K562 (cell line): ENCODE results near the gene CABP2. TPM values are rescaled to one million over a fixed set of nuclear protein-coding genes. Genes with fewer than 3 reads are reported as not detected.

ENCODE experiments used
- ADNP ChIP-seq: fragments of 200-800 bp; sonication (Bioruptor generic); IDR thresholded peaks from 2 replicates; pipeline ENCODE4 v1.6.1; 2016; ENCODE audit warnings: missing genetic modification characterization, missing compliant biosample characterization
- KLF16 ChIP-seq: IDR thresholded peaks from 2 replicates; pipeline ENCODE4 v1.6.1; 2016; ENCODE audit warnings: antibody characterized with exemption
- MECOM ChIP-seq: fragments of 250-450 bp; sonication (Bioruptor Pico); IDR thresholded peaks from 2 replicates; pipeline ENCODE4 v1.8.0; 2022; ENCODE audit warnings: inconsistent platforms
- MEIS2 ChIP-seq: fragments of 450-650 bp; IDR thresholded peaks from 2 replicates; pipeline ENCODE4 v1.6.1; 2014; ENCODE audit warnings: mild to moderate bottlenecking; ENCODE audit not compliant: partially characterized antibody
- MYBL2 ChIP-seq, 2 experiments: fragments of 450-650 bp in 1 of 2; sonication (generic) in 1 of 2; formaldehyde crosslinking in 1 of 2; IDR thresholded peaks; 2 replicates each; pipeline versions ENCODE4 v1.6.1 to v1.8.1; 2017 to 2022; ENCODE audit warnings: borderline replicate concordance in 1 of 2, inconsistent platforms in 1 of 2, low read depth in 1 of 2, mild to moderate bottlenecking in 1 of 2, missing genetic modification reagents in 1 of 2, moderate library complexity in 1 of 2
- NFIX ChIP-seq: fragments of 250-450 bp; sonication (Bioruptor Pico); IDR thresholded peaks from 2 replicates; pipeline ENCODE4 v1.4.0; 2020; ENCODE audit warnings: low read depth, mild to moderate bottlenecking, moderate library complexity
- NONO ChIP-seq, 2 experiments: fragments of 200-400 bp in 1 of 2; fragments of 450-650 bp in 1 of 2; formaldehyde crosslinking in 1 of 2; IDR thresholded peaks; 2 replicates each; pipeline ENCODE4 v1.6.1; 2017; ENCODE audit warnings: low read depth in 2 of 2, mild to moderate bottlenecking in 2 of 2, moderate library complexity in 2 of 2, low read length in 1 of 2
- POLR2B ChIP-seq: fragments of 450-650 bp; IDR thresholded peaks from 2 replicates; pipeline ENCODE4 v1.6.1; 2018; ENCODE audit warnings: low read depth; ENCODE audit not compliant: partially characterized antibody
- RB1 ChIP-seq: fragments of 450-650 bp; IDR thresholded peaks from 2 replicates; pipeline ENCODE4 v1.6.1; 2017; ENCODE audit warnings: low read depth, mild to moderate bottlenecking
- TGIF2 ChIP-seq: sonication (generic); formaldehyde crosslinking; IDR thresholded peaks from 2 replicates; pipeline ENCODE4 v1.8.1; 2022; ENCODE audit warnings: mild to moderate bottlenecking, missing genetic modification reagents, moderate library complexity
- ZNF124 ChIP-seq: sonication (generic); formaldehyde crosslinking; IDR thresholded peaks from 2 replicates; pipeline ENCODE4 v1.8.1; 2022; ENCODE audit warnings: missing genetic modification reagents
- ZNF644 ChIP-seq: fragments of 200-800 bp; sonication (Bioruptor generic); IDR thresholded peaks from 2 replicates; pipeline ENCODE4 v1.6.1; 2016; ENCODE audit warnings: low read depth, missing genetic modification characterization, missing compliant biosample characterization
- polyA plus RNA-seq, 8 experiments: library from polyadenylated mRNA; depleted of rRNA in 4 of 8; stranded (reverse) in 5 of 8; unstranded in 3 of 8; fragments of >200 nt; fragmentation: Nextera tagmentation in 2 of 8; fragmentation: Illumina TruSeq in 1 of 8; extraction: Ambion mirVana in 2 of 8; extraction: Trizol in 1 of 8; gene quantifications; 2 replicates each; pipeline versions ENCODE4 v1.2.1 to v1.2.3, GENCODE V29; 2011 to 2014; ENCODE audit warnings: inconsistent platforms in 1 of 8, missing spikeins in 1 of 8
- total RNA-seq, 7 experiments: library from RNA; depleted of rRNA in 6 of 7; stranded (reverse); fragments of >200 nt in 6 of 7; fragmentation: Illumina TruSeq in 2 of 7; extraction: Trizol in 2 of 7; gene quantifications; 2 replicates each; pipeline versions ENCODE4 v1.2.1 to v1.2.3, GENCODE V29; 2011 to 2021; ENCODE audit warnings: low replicate concordance in 1 of 7
- TF ChIP-seq, protein P1 (sequence below), 2 experiments: fragments of 450-650 bp in 1 of 2; sonication (generic) in 1 of 2; formaldehyde crosslinking in 1 of 2; IDR thresholded peaks; 2 replicates each; pipeline versions ENCODE4 v1.7.1 to v1.9.0; 2016 to 2022; ENCODE audit warnings: inconsistent platforms in 1 of 2, mild to moderate bottlenecking in 1 of 2, missing genetic modification reagents in 1 of 2
- TF ChIP-seq, protein P2 (sequence below): fragments of 250-450 bp; sonication (Bioruptor Pico); IDR thresholded peaks from 2 replicates; pipeline ENCODE4 v1.4.0; 2020; ENCODE audit warnings: mild to moderate bottlenecking, moderate library complexity
- TF ChIP-seq, protein P3 (sequence below): sonication (generic); formaldehyde crosslinking; IDR thresholded peaks from 2 replicates; pipeline ENCODE4 v1.8.1; 2022; ENCODE audit warnings: missing genetic modification reagents

CABP2 gene
- total and polyA plus RNA-seq, 9 of the 15 experiments (the other 6 are each of a cell fraction or from before 2014, with no cell fraction given), result not detected

DNA sequence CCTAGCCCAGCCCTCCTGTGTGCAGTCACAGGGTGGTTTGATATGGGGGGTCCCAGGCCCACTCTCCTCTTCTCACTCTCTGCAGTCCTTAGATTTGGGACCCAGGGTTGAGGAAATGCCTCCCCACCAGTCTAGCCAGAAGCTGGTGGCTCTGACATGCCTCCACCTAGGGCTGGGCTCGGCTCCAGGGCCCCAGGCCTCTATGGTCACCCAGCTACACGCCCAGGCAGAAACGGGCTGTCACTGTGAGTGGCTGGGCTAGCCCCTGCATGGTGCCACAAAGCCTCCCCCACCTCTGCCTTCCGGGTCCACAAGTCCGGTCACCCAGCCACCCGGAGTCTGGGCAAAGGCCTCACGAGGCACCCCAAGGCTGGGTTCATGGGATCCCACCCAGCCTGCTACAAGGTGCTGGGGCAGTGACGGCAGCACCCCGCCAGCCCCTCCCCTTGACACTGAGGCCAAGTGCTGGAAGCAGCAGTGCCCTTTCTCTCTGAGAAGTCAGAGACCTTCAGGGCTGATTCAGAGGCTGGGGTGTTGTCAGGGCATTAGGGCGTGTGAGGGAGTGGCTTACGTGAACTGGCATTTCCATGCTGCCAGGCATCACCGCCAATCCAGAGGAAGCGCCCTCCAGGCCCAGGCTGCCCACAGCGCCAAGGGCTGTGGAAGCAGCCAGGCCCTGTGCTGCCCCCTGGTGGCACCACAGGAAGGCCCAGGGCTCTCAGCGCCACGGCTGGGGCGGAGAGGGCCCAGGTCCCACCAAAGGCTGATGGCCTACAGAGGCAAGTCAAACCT, 17.4 kb downstream of the CABP2 start (continued):
- TF ChIP-seq, protein P1, sequence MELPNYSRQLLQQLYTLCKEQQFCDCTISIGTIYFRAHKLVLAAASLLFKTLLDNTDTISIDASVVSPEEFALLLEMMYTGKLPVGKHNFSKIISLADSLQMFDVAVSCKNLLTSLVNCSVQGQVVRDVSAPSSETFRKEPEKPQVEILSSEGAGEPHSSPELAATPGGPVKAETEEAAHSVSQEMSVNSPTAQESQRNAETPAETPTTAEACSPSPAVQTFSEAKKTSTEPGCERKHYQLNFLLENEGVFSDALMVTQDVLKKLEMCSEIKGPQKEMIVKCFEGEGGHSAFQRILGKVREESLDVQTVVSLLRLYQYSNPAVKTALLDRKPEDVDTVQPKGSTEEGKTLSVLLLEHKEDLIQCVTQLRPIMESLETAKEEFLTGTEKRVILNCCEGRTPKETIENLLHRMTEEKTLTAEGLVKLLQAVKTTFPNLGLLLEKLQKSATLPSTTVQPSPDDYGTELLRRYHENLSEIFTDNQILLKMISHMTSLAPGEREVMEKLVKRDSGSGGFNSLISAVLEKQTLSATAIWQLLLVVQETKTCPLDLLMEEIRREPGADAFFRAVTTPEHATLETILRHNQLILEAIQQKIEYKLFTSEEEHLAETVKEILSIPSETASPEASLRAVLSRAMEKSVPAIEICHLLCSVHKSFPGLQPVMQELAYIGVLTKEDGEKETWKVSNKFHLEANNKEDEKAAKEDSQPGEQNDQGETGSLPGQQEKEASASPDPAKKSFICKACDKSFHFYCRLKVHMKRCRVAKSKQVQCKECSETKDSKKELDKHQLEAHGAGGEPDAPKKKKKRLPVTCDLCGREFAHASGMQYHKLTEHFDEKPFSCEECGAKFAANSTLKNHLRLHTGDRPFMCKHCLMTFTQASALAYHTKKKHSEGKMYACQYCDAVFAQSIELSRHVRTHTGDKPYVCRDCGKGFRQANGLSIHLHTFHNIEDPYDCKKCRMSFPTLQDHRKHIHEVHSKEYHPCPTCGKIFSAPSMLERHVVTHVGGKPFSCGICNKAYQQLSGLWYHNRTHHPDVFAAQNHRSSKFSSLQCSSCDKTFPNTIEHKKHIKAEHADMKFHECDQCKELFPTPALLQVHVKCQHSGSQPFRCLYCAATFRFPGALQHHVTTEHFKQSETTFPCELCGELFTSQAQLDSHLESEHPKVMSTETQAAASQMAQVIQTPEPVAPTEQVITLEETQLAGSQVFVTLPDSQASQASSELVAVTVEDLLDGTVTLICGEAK (IDR thresholded peaks at IDR 0.05), result no peak
- TF ChIP-seq, protein P1 (CRISPR knock-in tag; IDR thresholded peaks at IDR 0.05), result no peak
- TF ChIP-seq TGIF2 (CRISPR knock-in tag) (no peak), ZNF644 (tag) (no peak), ADNP (no peak), NONO (IDR thresholded peaks at IDR 0.05; ENCODE audit: low read depth in 2 of 2, low read length in 1 of 2) (peak in 1 of 2 experiments; percentile 40; a peak in 1 of 4 replicates), MECOM (CRISPR knock-in tag) (no peak), MYBL2 (IDR thresholded peaks at IDR 0.05; ENCODE audit: low read depth) (no peak), MYBL2 (CRISPR knock-in tag; IDR thresholded peaks at IDR 0.05; ENCODE audit: borderline replicate concordance) (no peak), MEIS2 (no peak), RB1 (peak; percentile 90), ZNF124 (no peak), KLF16 (peak; percentile 18; the same call in 1 of the 2 replicates), POLR2B (no peak), NFIX (CRISPR knock-in tag) (no peak)
- TF ChIP-seq, protein P2, sequence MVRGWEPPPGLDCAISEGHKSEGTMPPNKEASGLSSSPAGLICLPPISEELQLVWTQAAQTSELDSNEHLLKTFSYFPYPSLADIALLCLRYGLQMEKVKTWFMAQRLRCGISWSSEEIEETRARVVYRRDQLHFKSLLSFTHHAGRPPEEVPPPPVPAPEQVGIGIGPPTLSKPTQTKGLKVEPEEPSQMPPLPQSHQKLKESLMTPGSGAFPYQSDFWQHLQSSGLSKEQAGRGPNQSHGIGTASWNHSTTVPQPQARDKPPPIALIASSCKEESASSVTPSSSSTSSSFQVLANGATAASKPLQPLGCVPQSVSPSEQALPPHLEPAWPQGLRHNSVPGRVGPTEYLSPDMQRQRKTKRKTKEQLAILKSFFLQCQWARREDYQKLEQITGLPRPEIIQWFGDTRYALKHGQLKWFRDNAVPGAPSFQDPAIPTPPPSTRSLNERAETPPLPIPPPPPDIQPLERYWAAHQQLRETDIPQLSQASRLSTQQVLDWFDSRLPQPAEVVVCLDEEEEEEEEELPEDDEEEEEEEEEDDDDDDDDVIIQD, result no peak
- TF ChIP-seq, protein P3, sequence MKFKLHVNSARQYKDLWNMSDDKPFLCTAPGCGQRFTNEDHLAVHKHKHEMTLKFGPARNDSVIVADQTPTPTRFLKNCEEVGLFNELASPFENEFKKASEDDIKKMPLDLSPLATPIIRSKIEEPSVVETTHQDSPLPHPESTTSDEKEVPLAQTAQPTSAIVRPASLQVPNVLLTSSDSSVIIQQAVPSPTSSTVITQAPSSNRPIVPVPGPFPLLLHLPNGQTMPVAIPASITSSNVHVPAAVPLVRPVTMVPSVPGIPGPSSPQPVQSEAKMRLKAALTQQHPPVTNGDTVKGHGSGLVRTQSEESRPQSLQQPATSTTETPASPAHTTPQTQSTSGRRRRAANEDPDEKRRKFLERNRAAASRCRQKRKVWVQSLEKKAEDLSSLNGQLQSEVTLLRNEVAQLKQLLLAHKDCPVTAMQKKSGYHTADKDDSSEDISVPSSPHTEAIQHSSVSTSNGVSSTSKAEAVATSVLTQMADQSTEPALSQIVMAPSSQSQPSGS (CRISPR knock-in tag), result no peak
